GM23338 (cell line): Measurements from ENCODE around the gene PCBP4. TPM values are rescaled to one million over a fixed set of nuclear protein-coding genes. Genes with fewer than 3 reads are reported as not detected.

Source experiments
- ATAC-seq: fragments of 200-7000 bp; cut with Tn5 transposase; 3 replicates; pipeline ENCODE4 v1.9.1; 2020
- DNase-seq: peaks from one replicate; pipeline ENCODE4 v3.0.0-alpha.2; 2015; ENCODE audit warnings: low spot score
- H2AFZ ChIP-seq: fragments of 200-600 bp; sonication (generic); 2 replicates; pipeline ENCODE4 v1.8.0; 2016; ENCODE audit warnings: antibody characterized with exemption, mild to moderate bottlenecking, moderate library complexity
- H3F3A ChIP-seq: fragments of 200-600 bp; sonication (generic); replicated peaks from 2 replicates; pipeline ENCODE4 v1.8.0; 2017; ENCODE audit warnings: antibody characterized with exemption, mixed run types, low read depth
- H3K27ac ChIP-seq: fragments of 200-600 bp; sonication (generic); 2 replicates; pipeline ENCODE4 v1.6.1; 2016; ENCODE audit warnings: low read depth
- H3K27me3 ChIP-seq: fragments of 200-600 bp; sonication (generic); 2 replicates; pipeline ENCODE4 v1.8.0; 2016; ENCODE audit warnings: mild to moderate bottlenecking, mixed run types, moderate library complexity; ENCODE audit not compliant: insufficient read depth
- H3K36me3 ChIP-seq: fragments of 200-600 bp; sonication (generic); 2 replicates; pipeline ENCODE4 v1.8.0; 2016; ENCODE audit warnings: mild to moderate bottlenecking; ENCODE audit not compliant: insufficient read depth
- H3K4me1 ChIP-seq: fragments of 200-600 bp; sonication (generic); 2 replicates; pipeline ENCODE4 v1.8.0; 2016; ENCODE audit warnings: mild to moderate bottlenecking, moderate library complexity; ENCODE audit not compliant: insufficient read depth
- H3K4me2 ChIP-seq: fragments of 200-600 bp; sonication (generic); 2 replicates; pipeline ENCODE4 v1.7.1; 2017; ENCODE audit warnings: mixed run types
- H3K4me3 ChIP-seq: fragments of 200-600 bp; sonication (generic); 2 replicates; pipeline ENCODE4 v1.6.1; 2016; ENCODE audit warnings: mixed run types
- H3K79me2 ChIP-seq: fragments of 200-600 bp; sonication (generic); replicated peaks from 2 replicates; pipeline ENCODE4 v1.8.0; 2017; ENCODE audit warnings: mild to moderate bottlenecking; ENCODE audit not compliant: insufficient read depth
- H3K9me2 ChIP-seq: fragments of 200-600 bp; sonication (generic); 2 replicates; pipeline ENCODE4 v1.8.0; 2017; ENCODE audit not compliant: insufficient read depth
- H4K20me1 ChIP-seq: fragments of 200-600 bp; sonication (generic); replicated peaks from 2 replicates; pipeline ENCODE4 v1.8.0; 2017; ENCODE audit warnings: mild to moderate bottlenecking; ENCODE audit not compliant: insufficient read depth
- H3K27ac Mint-ChIP-seq: 2 replicates; pipeline ENCODE4 v1.8.0; 2020; ENCODE audit warnings: inconsistent platforms, mild to moderate bottlenecking, moderate library complexity, mixed read lengths
- H3K27me3 Mint-ChIP-seq: 3 replicates; pipeline ENCODE4 v1.8.0; 2022; ENCODE audit warnings: low read depth, mild to moderate bottlenecking, moderate library complexity, mixed read lengths, inconsistent platforms; ENCODE audit not compliant: insufficient read depth, poor library complexity
- H3K36me3 Mint-ChIP-seq: 3 replicates; pipeline ENCODE4 v1.8.0; 2021; ENCODE audit warnings: low read depth, mild to moderate bottlenecking, inconsistent platforms, moderate library complexity, mixed read lengths
- H3K4me1 Mint-ChIP-seq: 3 replicates; pipeline ENCODE4 v1.8.0; 2020; ENCODE audit warnings: mild to moderate bottlenecking, inconsistent platforms, mixed read lengths
- H3K4me3 Mint-ChIP-seq: 3 replicates; pipeline ENCODE4 v1.8.0; 2021; ENCODE audit warnings: moderate library complexity, mild to moderate bottlenecking, inconsistent platforms, mixed read lengths
- H3K9me3 Mint-ChIP-seq: 3 replicates; pipeline ENCODE4 v1.8.0; 2020; ENCODE audit warnings: moderate library complexity, mild to moderate bottlenecking, inconsistent platforms, mixed read lengths
- CREB1 ChIP-seq: fragments of 250-450 bp; sonication (Bioruptor Pico); IDR thresholded peaks from 2 replicates; pipeline ENCODE4 v1.5.0; 2020; ENCODE audit warnings: low read depth, mild to moderate bottlenecking, moderate library complexity
- CTCF ChIP-seq, 2 experiments: fragments of 200-600 bp in 1 of 2; sonication (generic) in 1 of 2; conservative IDR thresholded peaks; 2 replicates each; pipeline versions ENCODE4 v1.5.1 to v1.6.1; 2016 to 2017; ENCODE audit warnings: antibody characterized with exemption in 2 of 2, low read depth in 2 of 2, mild to moderate bottlenecking in 2 of 2, moderate library complexity in 1 of 2
- EZH2 ChIP-seq: fragments of 200-600 bp; sonication (generic); IDR thresholded peaks from one replicate; pipeline ENCODE4 v1.8.0; 2017; ENCODE audit warnings: antibody characterized with exemption, mild to moderate bottlenecking, low read depth; ENCODE audit not compliant: unreplicated experiment
- EZH2phosphoT487 ChIP-seq: fragments of 200-600 bp; sonication (generic); IDR thresholded peaks from one replicate; pipeline ENCODE4 v1.8.1; 2018; ENCODE audit warnings: antibody characterized with exemption; ENCODE audit not compliant: unreplicated experiment
- JUNB ChIP-seq: IDR thresholded peaks from one replicate; pipeline ENCODE4 v1.6.1; 2016; ENCODE audit warnings: antibody characterized with exemption; ENCODE audit not compliant: unreplicated experiment
- NANOG ChIP-seq: IDR thresholded peaks from 2 replicates; pipeline ENCODE4 v1.6.1; 2016; ENCODE audit warnings: antibody characterized with exemption, borderline replicate concordance
- POLR2AphosphoS5 ChIP-seq: IDR thresholded peaks from 2 replicates; pipeline ENCODE4 v1.6.1; 2016; ENCODE audit warnings: antibody characterized with exemption, low read depth
- STAT1 ChIP-seq: IDR thresholded peaks from one replicate; pipeline ENCODE4 v1.6.1; 2016; ENCODE audit warnings: antibody characterized with exemption; ENCODE audit not compliant: unreplicated experiment
- ZNF114 ChIP-seq: fragments of 250-450 bp; sonication (Bioruptor Pico); IDR thresholded peaks from 2 replicates; pipeline ENCODE4 v1.5.0; 2020; ENCODE audit warnings: mild to moderate bottlenecking, moderate library complexity
- polyA plus RNA-seq: library from polyadenylated mRNA; unstranded; fragments of >200 nt; fragmentation: Nextera tagmentation; extraction: Ambion mirVana; gene quantifications from 2 replicates; pipeline ENCODE4 v1.2.1, GENCODE V29; 2016
- total RNA-seq: library from RNA; depleted of rRNA; stranded (reverse); fragments of >200 nt; shearing (Covaris generic); gene quantifications from 2 replicates; pipeline ENCODE4 v1.2.3, GENCODE V29; 2014
- TF ChIP-seq, protein P1 (sequence below): IDR thresholded peaks from 2 replicates; pipeline ENCODE4 v1.6.1; 2016; ENCODE audit warnings: antibody characterized with exemption

PCBP4 gene
- total and polyA plus RNA-seq, 2 experiments from 2014 or later, result 11.8 to 37.6 TPM

DNA sequence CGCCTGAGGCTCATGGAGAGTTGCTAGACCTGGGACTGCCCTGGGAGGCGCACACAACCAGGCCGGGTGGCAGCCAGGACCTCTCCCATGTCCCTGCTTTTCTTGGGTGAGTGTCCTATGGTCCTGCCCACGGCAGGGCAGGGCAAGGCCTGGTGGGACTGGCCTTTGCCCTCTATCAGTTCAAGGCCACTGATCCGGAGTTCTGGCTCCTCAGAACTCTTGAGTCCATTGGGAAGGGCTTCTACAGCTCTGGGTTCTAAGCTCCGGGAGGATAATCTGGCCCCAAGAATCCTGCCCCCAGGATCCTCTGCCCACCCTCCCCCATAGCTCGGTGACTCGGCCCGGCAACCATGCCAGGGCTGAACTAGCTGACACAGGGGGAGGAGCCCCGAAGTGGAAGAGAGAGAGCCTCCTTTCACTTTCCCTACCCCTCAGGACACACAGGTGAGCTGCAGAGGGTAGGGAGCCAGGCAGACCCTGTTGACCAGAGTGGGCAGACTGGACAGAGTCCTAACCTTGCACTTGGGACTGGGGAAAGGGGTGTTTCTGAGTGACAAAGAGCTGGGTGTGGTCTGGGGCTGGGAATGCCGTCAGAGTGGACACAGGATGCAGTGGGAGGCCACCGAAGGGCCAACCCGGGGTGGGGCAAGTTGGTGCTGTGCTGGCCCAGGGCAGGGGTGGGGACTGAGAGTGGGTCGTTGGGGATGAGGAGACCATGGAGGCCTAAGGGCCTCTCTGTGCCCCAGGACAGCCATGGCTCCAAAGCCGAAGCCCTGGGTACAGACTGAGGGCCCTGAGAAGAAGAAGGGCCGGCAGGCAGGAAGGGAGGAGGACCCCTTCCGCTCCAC lies 24.4 kb downstream of the PCBP4 start:
- H3K27ac ChIP-seq, result no peak overlapping the region
- no peaks in the 10 kb centered on the region for H3K9me3 Mint-ChIP-seq
- ATAC-seq, result peak; percentile 3

More for the DNA sequence above, 24.4 kb downstream of the PCBP4 start:
- H3F3A ChIP-seq, result 0 out of 2 replicates have a peak, but pooled peaks cover 2% of the 10 kb centered on the region
- H3K4me3 Mint-ChIP-seq, result peak overlapping the region; percentile 92
- no peaks in the 10 kb centered on the region for H3K27me3 ChIP-seq
- H3K4me2 ChIP-seq, result peak overlapping the region; percentile 76
- peaks cover 18% of the 10 kb centered on the region for H3K4me1 Mint-ChIP-seq
- no peak for DNase-seq
- peak overlapping the region; percentile 45 for H3K4me3 ChIP-seq
- H3K4me1 ChIP-seq, result peaks cover 9% of the 10 kb centered on the region; the same call in 1 of the 2 replicates
- peaks cover 23% of the 10 kb centered on the region for H3K27me3 Mint-ChIP-seq
- H3K36me3 ChIP-seq, result 0 out of 2 replicates have a peak, but pooled peaks cover 6% of the 10 kb centered on the region
- peaks cover 25% of the 10 kb centered on the region for H3K79me2 ChIP-seq
- TF ChIP-seq NANOG, result no peak
- TF ChIP-seq JUNB, result no peak
- TF ChIP-seq, protein P1, sequence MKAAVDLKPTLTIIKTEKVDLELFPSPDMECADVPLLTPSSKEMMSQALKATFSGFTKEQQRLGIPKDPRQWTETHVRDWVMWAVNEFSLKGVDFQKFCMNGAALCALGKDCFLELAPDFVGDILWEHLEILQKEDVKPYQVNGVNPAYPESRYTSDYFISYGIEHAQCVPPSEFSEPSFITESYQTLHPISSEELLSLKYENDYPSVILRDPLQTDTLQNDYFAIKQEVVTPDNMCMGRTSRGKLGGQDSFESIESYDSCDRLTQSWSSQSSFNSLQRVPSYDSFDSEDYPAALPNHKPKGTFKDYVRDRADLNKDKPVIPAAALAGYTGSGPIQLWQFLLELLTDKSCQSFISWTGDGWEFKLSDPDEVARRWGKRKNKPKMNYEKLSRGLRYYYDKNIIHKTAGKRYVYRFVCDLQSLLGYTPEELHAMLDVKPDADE, result no peak
- TF ChIP-seq EZH2phosphoT487, result no peak
- no peak for TF ChIP-seq CREB1 (CRISPR knock-in tag)
- TF ChIP-seq ZNF114 (CRISPR knock-in tag), result no peak
- no peak for TF ChIP-seq EZH2
- no peak for TF ChIP-seq POLR2AphosphoS5
- TF ChIP-seq CTCF (conservative IDR thresholded peaks at IDR 0.05; ENCODE audit: low read depth in 2 of 2), result no peak
- no peak for TF ChIP-seq STAT1
- H4K20me1 ChIP-seq, result peaks cover 12% of the 10 kb centered on the region
- no peaks in the 10 kb centered on the region for H3K9me2 ChIP-seq
- no peak overlapping the region; the same call in 1 of the 2 replicates for H3K27ac Mint-ChIP-seq
- H3K36me3 Mint-ChIP-seq, result peaks cover 29% of the 10 kb centered on the region
- H2AFZ ChIP-seq, result peak overlapping the region; percentile 69
